H1 (cell line): ENCODE data around the gene FUT2. TPM values are rescaled to one million over a fixed set of nuclear protein-coding genes. Genes with fewer than 3 reads are reported as not detected.
A peak's percentile ranks its signal among the peaks of the same experiment; 100 is the strongest.

Experiments
- CTCF ChIP-seq, 3 experiments: IDR thresholded peaks; 1 replicate in 2 of 3; 2 replicates in 1 of 3; pipeline versions ENCODE4 v1.5.1 to v1.6.1; 2011; ENCODE audit warnings: low read length in 3 of 3, mild to moderate bottlenecking in 3 of 3, inconsistent platforms in 2 of 3, low read depth in 1 of 3, moderate library complexity in 1 of 3; ENCODE audit not compliant: insufficient read depth in 1 of 3; ENCODE audit errors: control extremely low read depth in 1 of 3
- SIN3A ChIP-seq, 2 experiments: IDR thresholded peaks in 1 of 2; conservative IDR thresholded peaks in 1 of 2; 2 replicates each; pipeline ENCODE4 v1.6.1; 2011 to 2012; ENCODE audit warnings: low read length in 2 of 2, improper control_type of control experiment in 1 of 2, low read depth in 1 of 2, mild to moderate bottlenecking in 1 of 2
- polyA plus RNA-seq, 7 experiments: library from polyadenylated mRNA; depleted of rRNA in 3 of 7; stranded (reverse) in 5 of 7; unstranded in 2 of 7; fragments of >200 nt in 5 of 7; fragments of 200-250 nt in 2 of 7; gene quantifications; 1 replicate in 5 of 7; 2 replicates in 1 of 7; 4 replicates in 1 of 7; pipeline versions ENCODE4 v1.2.1 to v1.2.3, GENCODE V29; 2011 to 2013; ENCODE audit warnings: missing spikeins in 2 of 7, mixed read lengths in 2 of 7
- total RNA-seq: library from RNA; stranded (reverse); fragmentation: NEBNext Ultra II Directional; extraction: Animal tissue kit (Norgen Biotek cat#: 25700); gene quantifications from 2 replicates; pipeline ENCODE4 v1.2.1, GENCODE V29; 2021

Gene FUT2
- total and polyA plus RNA-seq, 2 of the 8 experiments (the other 6 are each of a cell fraction or from before 2014, with no cell fraction given), result 5.0 to 5.6 TPM

GRCh38 chr19:48713041-48713863 is 17.5 kb downstream of the FUT2 start (continued):
- TF ChIP-seq CTCF (IDR thresholded peaks at IDR 0.05; ENCODE audit: control extremely low read depth in 1 of 3, insufficient read depth in 1 of 3, low read depth in 1 of 3, low read length in 3 of 3), result peak; percentile 37 to 48 (median 47); a peak in 3 of 4 replicates
- 0 out of 4 replicates have a peak, but pooled peaks of 1 of the 2 experiments have one; percentile 28 for TF ChIP-seq SIN3A (conservative IDR thresholded peaks at IDR 0.05 in 1 of 2, IDR thresholded peaks at IDR 0.05 in 1 of 2; ENCODE audit: low read depth in 1 of 2, low read length in 2 of 2)
